GM21825 (cell line): Measurements from ENCODE around the gene CYBC1.
"Not testable (repeated sequence)": the region's sequence is repeated elsewhere in the genome, so short reads cannot be mapped to it uniquely, and the experiment has no call there.

ENCODE experiments used
- ATAC-seq: cut with Tn5 transposase; IDR thresholded peaks from one replicate; pipeline ENCODE4 v1.9.1; 2021; ENCODE audit warnings: mild to moderate bottlenecking, moderate library complexity; ENCODE audit not compliant: unreplicated experiment

Gene CYBC1

GRCh38 chr17:82435601-82436583, 14.7 kb downstream of the CYBC1 start:
- ATAC-seq = no peak

GRCh38 chr17:82435103-82435502, 15.4 kb downstream of the CYBC1 start:
- no peak for ATAC-seq

- no peak for ATAC-seq
Observed at GRCh38 chr17:82434216-82434565, 16.4 kb downstream of the CYBC1 start.

- ATAC-seq = no peak
Observed at GRCh38 chr17:82433560-82434215, 16.9 kb downstream of the CYBC1 start.

GRCh38 chr17:82432017-82432416, 18.5 kb downstream of the CYBC1 start:
- ATAC-seq = no peak

GRCh38 chr17:82429824-82430223, 20.7 kb downstream of the CYBC1 start:
- no peak for ATAC-seq

- ATAC-seq = no peak
Observed at GRCh38 chr17:82428546-82428945, 22.0 kb downstream of the CYBC1 start.

GRCh38 chr17:82424863-82425159, 25.7 kb downstream of the CYBC1 start:
- no peak for ATAC-seq

- no peak for ATAC-seq
Observed at GRCh38 chr17:82424001-82424862, 26.3 kb downstream of the CYBC1 start.

- no peak for ATAC-seq
Observed at GRCh38 chr17:82419540-82419939, 31.0 kb downstream of the CYBC1 start.

GRCh38 chr17:82418001-82418986, 32.3 kb downstream of the CYBC1 start, which contains the start of the genes HEXD and OGFOD3:
HEXD (plus strand) TSS chr17:82418347; CDS start chr17:82419800, 1,453 bp downstream.
OGFOD3 (minus strand) TSS chr17:82418586; CDS start chr17:82418485, 101 bp downstream.
- ATAC-seq = peak; percentile 88

GRCh38 chr17:82416771-82417170, 33.8 kb downstream of the CYBC1 start:
- no peak for ATAC-seq

- ATAC-seq = no peak
Observed at GRCh38 chr17:82416264-82416663, 34.3 kb downstream of the CYBC1 start.

GRCh38 chr17:82415786-82416185, 34.8 kb downstream of the CYBC1 start:
- no peak for ATAC-seq

GRCh38 chr17:82415336-82415735, 35.2 kb downstream of the CYBC1 start:
- ATAC-seq = no peak

- ATAC-seq = no peak
Observed at GRCh38 chr17:82414548-82415281, 35.8 kb downstream of the CYBC1 start.

GRCh38 chr17:82412535-82413520, 37.7 kb downstream of the CYBC1 start:
- no peak for ATAC-seq

GRCh38 chr17:82412081-82412480, 38.5 kb downstream of the CYBC1 start:
- not testable (repeated sequence) for ATAC-seq
